ENCODE results near the gene MOSPD2.

DNA sequence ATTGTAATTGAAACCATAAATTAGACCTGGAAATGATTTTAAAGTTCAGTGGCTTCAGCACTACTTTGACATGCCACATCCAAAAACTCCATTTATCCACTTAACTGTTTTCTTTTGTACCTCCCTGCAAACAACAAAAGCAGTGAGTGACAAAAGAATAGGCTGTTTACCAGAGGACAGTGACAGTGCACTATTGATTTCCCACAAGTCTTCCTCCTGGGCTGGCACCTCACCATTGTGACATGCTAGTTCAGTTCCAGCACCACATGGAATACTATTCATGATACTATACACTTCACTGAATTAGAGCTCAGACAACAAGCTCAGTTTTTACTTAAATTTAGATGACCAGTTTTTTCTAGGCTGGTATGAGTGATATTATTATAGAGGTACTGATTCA lies 29.3 kb downstream of the MOSPD2 start:
- TF ChIP-seq POLR2A (IDR thresholded peaks at IDR 0.05) (no peak), CTCF (IDR thresholded peaks at IDR 0.05 in 4 of 5, conservative IDR thresholded peaks at IDR 0.05 in 1 of 5) (no peak)

All from gastrocnemius medialis (tissue), 4 donors.